Endothelial cell of umbilical vein (primary cell): ENCODE measurements around the gene HPGDS. TPM values are rescaled to one million over a fixed set of nuclear protein-coding genes. Genes with fewer than 3 reads are reported as not detected.
A peak's percentile ranks its signal among the peaks of the same experiment; 100 is the strongest.

Source experiments
- BruUV-seq: library from RNA; stranded (reverse); fragments of 400-500 nt; replicated peaks from 2 replicates; lab custom pipeline; 2021; lab: Mats Ljungman, UMichigan
- CTCF ChIA-PET: fragments of 300-600, 350-600 bp; sonication (Branson Sonifier 250); formaldehyde crosslinking; loops from one replicate; lab custom pipeline; 2021; ENCODE audit warnings: antibody characterized with exemption, inconsistent platforms; lab: Charles Lee
- POLR2A ChIA-PET: fragments of 300-600, 350-600 bp; sonication (Branson Sonifier 250); formaldehyde crosslinking; loops from one replicate; lab custom pipeline; 2021; ENCODE audit warnings: antibody characterized with exemption, inconsistent platforms; lab: Charles Lee
- DNase-seq: peaks from one replicate; pipeline ENCODE4 v3.0.0-alpha.2; 2011; ENCODE audit warnings: low read depth, low spot score
- FAIRE-seq: peaks from 2 replicates; lab custom pipeline; 2011; peaks lifted over from hg19 to GRCh38; lab: Jason Lieb, UNC
- H2AFZ ChIP-seq: 2 replicates; pipeline ENCODE4 v1.6.0; 2012; ENCODE audit warnings: low read depth, low read length, control low read depth, inconsistent platforms
- H3K27ac ChIP-seq: 2 replicates; pipeline ENCODE4 v1.5.1; 2011; ENCODE audit warnings: low read depth, mild to moderate bottlenecking, control low read depth, low read length, moderate library complexity; ENCODE audit not compliant: insufficient read depth
- H3K27me3 ChIP-seq, 2 experiments: 2 replicates each; pipeline versions ENCODE4 v1.6.0 to v1.6.1; 2011; ENCODE audit warnings: low read length in 2 of 2, mixed read lengths in 1 of 2; ENCODE audit not compliant: control insufficient read depth in 2 of 2, insufficient read depth in 2 of 2
- H3K36me3 ChIP-seq, 2 experiments: 2 replicates in 1 of 2; 3 replicates in 1 of 2; pipeline ENCODE4 v1.5.1; 2011; ENCODE audit warnings: low read length in 2 of 2, mild to moderate bottlenecking in 1 of 2, moderate library complexity in 1 of 2; ENCODE audit not compliant: control insufficient read depth in 2 of 2, insufficient read depth in 2 of 2; ENCODE audit errors: extremely low read depth in 1 of 2
- H3K4me1 ChIP-seq: 3 replicates; pipeline ENCODE4 v1.5.1; 2011; ENCODE audit warnings: mild to moderate bottlenecking, low read length; ENCODE audit not compliant: control insufficient read depth, insufficient read depth; ENCODE audit errors: extremely low read depth
- H3K4me2 ChIP-seq: 2 replicates; pipeline ENCODE4 v1.6.1; 2011; ENCODE audit warnings: low read length, control low read depth, mixed read lengths; ENCODE audit not compliant: insufficient read depth
- H3K4me3 ChIP-seq, 3 experiments: fragments of 200-600 bp in 1 of 3; sonication (generic), shearing (Covaris generic) in 1 of 3; replicated peaks in 1 of 3; 2 replicates each; pipeline ENCODE4 v1.5.1; 2011 to 2016; ENCODE audit warnings: control low read depth in 3 of 3, low read length in 3 of 3, mild to moderate bottlenecking in 2 of 3, inconsistent platforms in 1 of 3, low read depth in 1 of 3, moderate library complexity in 1 of 3; ENCODE audit not compliant: insufficient read depth in 1 of 3
- H3K79me2 ChIP-seq: 2 replicates; pipeline ENCODE4 v1.6.0; 2012; ENCODE audit warnings: low read length, inconsistent platforms; ENCODE audit not compliant: control insufficient read depth, insufficient read depth
- H3K9ac ChIP-seq: replicated peaks from 2 replicates; pipeline ENCODE3; 2011; ENCODE audit warnings: low read length, control low read depth; ENCODE audit not compliant: insufficient read depth; ENCODE audit errors: extremely low read depth
- H3K9me1 ChIP-seq: replicated peaks from 3 replicates; pipeline ENCODE4 v1.6.0; 2011; ENCODE audit warnings: mild to moderate bottlenecking, low read length; ENCODE audit not compliant: control insufficient read depth, insufficient read depth; ENCODE audit errors: extremely low read depth
- H3K9me3 ChIP-seq: replicated peaks from 2 replicates; pipeline ENCODE4 v1.5.1; 2012; ENCODE audit warnings: low read length, inconsistent platforms; ENCODE audit not compliant: control insufficient read depth, insufficient read depth
- H4K20me1 ChIP-seq: replicated peaks from 2 replicates; pipeline ENCODE3; 2011; ENCODE audit warnings: mild to moderate bottlenecking, low read length; ENCODE audit not compliant: control insufficient read depth, insufficient read depth; ENCODE audit errors: extremely low read depth
- EZH2 ChIP-seq: IDR thresholded peaks from 2 replicates; pipeline ENCODE4 v1.6.1; 2012; ENCODE audit warnings: borderline replicate concordance, low read depth, mild to moderate bottlenecking, moderate library complexity, low read length, inconsistent platforms; ENCODE audit not compliant: severe bottlenecking
- JUN ChIP-seq: IDR thresholded peaks from 2 replicates; pipeline ENCODE4 v1.6.1; 2011; ENCODE audit warnings: borderline replicate concordance, low read depth; ENCODE audit not compliant: insufficient read length, insufficient read depth
- MAX ChIP-seq: IDR thresholded peaks from 2 replicates; pipeline ENCODE4 v1.6.1; 2011; ENCODE audit not compliant: insufficient read depth, insufficient read length
- MYC ChIP-seq: IDR thresholded peaks from one replicate; pipeline ENCODE4 v1.6.1; 2011; ENCODE audit warnings: mild to moderate bottlenecking, low read depth, low read length
- POLR2AphosphoS5 ChIP-seq: IDR thresholded peaks from 2 replicates; pipeline ENCODE4 v1.6.1; 2012; ENCODE audit warnings: low read depth, mild to moderate bottlenecking, control low read depth, low read length, moderate library complexity; ENCODE audit not compliant: insufficient read depth
- dilution Hi-C: fragments of 300-500 bp; cut with MboI; formaldehyde crosslinking; loops from one replicate; pipeline ENCODE4 v1.15.0; 2019; ENCODE audit warnings: low sequenced_read_pairs; ENCODE audit not compliant: extremely low pct_ligation_motif_present
- intact Hi-C: fragments of 100-400 bp; cut with micrococcal nuclease; formaldehyde crosslinking; loops from one replicate; pipeline ENCODE4 v1.10.0; 2022
- polyA plus RNA-seq, 4 experiments: library from polyadenylated mRNA; depleted of rRNA in 3 of 4; stranded (reverse) in 3 of 4; unstranded in 1 of 4; fragments of >200 nt; gene quantifications; 2 replicates each; pipeline versions ENCODE4 v1.2.1 to v1.2.3, GENCODE V29; 2011 to 2012; ENCODE audit warnings: missing spikeins in 1 of 4
- total RNA-seq: library from RNA; stranded (reverse); gene quantifications from 2 replicates; pipeline ENCODE4 v1.2.3, GENCODE V29; 2021
- TF ChIP-seq, protein P1 (sequence below), 2 donors: IDR thresholded peaks; 1 replicate in 1 of 2; 2 replicates in 1 of 2; pipeline ENCODE4 v1.5.1; 2011; ENCODE audit warnings: low read length in 2 of 2, mild to moderate bottlenecking in 2 of 2, moderate library complexity in 2 of 2, control low read depth in 1 of 2, inconsistent platforms in 1 of 2, low read depth in 1 of 2; ENCODE audit not compliant: insufficient read depth in 1 of 2; ENCODE audit errors: extremely low read depth in 1 of 2

HPGDS gene
- total and polyA plus RNA-seq, 2 donors (not counting 3 experiments of a cell fraction or from before 2014, with no cell fraction given), result not detected

DNA sequence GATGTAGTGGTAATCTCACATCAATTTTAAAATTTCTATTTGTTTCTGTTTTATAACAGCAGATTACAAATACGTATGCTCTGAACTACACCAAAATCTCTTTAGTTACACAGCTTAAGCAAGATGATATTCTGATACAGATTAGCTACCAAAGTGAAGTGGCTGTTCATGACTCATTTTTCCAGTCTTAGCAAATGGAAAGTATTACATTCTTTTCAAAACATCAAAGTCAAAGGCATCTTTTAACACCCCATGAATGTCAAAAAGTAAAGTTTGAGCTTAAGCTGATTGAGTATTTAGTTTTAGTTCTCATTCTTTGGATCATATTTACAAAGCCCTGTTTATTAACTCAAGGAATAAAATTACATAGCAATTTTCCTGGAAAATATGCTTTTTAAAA lies 6.6 kb upstream of the HPGDS start:
- Histone ChIP-seq H3K27ac (no peak overlapping the region), H2AFZ (no peak overlapping the region), H4K20me1 (no peaks in the 10 kb centered on the region), H3K36me3 (no peaks in the 10 kb centered on the region), H3K9me3 (no peaks in the 10 kb centered on the region), H3K4me2 (no peak overlapping the region), H3K79me2 (no peaks in the 10 kb centered on the region), H3K27me3 (no peaks in the 10 kb centered on the region), H3K4me1 (peaks cover 12% of the 10 kb centered on the region), H3K9ac (no peak overlapping the region), H3K4me3 (no peak overlapping the region), H3K9me1 (no peaks in the 10 kb centered on the region)
- no TSS peak for BruUV-seq
- ChIA-PET CTCF (interaction anchor here (1.0 to 3.3 kb wide), 3 partner anchors 10 to 58 kb away, joined by 3 to 8 read pairs (median 4); no protein-coding TSS in a partner anchor), POLR2A (no interaction called here)
- no peak for TF ChIP-seq MAX
- no peak for TF ChIP-seq MYC
- no peak for TF ChIP-seq POLR2AphosphoS5
- TF ChIP-seq, protein P1, sequence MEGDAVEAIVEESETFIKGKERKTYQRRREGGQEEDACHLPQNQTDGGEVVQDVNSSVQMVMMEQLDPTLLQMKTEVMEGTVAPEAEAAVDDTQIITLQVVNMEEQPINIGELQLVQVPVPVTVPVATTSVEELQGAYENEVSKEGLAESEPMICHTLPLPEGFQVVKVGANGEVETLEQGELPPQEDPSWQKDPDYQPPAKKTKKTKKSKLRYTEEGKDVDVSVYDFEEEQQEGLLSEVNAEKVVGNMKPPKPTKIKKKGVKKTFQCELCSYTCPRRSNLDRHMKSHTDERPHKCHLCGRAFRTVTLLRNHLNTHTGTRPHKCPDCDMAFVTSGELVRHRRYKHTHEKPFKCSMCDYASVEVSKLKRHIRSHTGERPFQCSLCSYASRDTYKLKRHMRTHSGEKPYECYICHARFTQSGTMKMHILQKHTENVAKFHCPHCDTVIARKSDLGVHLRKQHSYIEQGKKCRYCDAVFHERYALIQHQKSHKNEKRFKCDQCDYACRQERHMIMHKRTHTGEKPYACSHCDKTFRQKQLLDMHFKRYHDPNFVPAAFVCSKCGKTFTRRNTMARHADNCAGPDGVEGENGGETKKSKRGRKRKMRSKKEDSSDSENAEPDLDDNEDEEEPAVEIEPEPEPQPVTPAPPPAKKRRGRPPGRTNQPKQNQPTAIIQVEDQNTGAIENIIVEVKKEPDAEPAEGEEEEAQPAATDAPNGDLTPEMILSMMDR (IDR thresholded peaks at IDR 0.05; ENCODE audit: extremely low read depth in 1 of 2, insufficient read depth in 1 of 2, low read depth in 1 of 2, low read length in 2 of 2), result no peak
- peak; percentile 23 for TF ChIP-seq JUN
- no peak for TF ChIP-seq EZH2
- dilution Hi-C loops, result no loop called here
- intact Hi-C loops, result no loop called here
- DNase-seq, result peak; percentile 52
- FAIRE-seq, result no peak
